ENCODE measurements around the gene CLK1.

Gene CLK1

DNA sequence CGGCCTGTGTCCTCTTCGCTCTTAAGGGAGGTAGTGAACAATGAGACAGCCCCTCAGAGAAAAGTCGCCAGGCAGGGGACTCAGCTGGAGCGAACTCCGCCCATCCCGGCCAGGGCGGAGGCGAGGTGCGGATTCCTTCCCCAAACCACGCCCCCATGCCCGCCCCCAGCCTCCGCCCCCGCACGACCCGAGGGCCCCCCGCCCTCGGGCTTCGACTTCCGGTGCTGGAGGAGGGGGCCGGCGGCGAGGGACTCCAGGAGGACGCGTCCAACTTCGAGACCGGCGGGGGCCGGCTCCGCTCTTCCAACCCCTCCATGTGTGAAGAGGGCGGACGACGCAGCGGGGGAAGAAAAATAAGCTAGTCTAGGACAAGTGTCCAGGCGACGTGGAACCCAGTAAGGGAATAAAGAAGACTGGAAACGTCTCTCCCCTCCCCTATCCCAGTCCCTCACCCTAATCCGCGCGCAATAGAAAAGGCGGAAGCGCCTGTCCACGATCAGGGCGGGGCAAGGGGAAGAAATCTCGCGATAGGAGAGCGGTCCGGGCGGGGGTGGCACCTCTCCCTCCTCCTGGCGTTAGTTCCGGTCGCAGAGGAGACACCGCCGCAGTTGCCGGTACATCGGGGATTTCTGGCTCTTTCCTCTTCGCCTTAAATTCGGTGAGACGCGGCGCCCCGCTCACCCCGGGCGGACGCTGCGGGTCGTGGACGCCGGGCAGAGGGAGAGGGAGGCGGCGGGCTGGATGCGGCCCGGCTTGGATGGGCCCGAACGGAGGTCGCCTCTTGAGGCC is 52.9 kb downstream of the CLK1 start, which contains the start of gene BZW1:
BZW1 (plus strand) TSS at position 578 of the 789 bp plus-strand sequence. CDS start 1,308 bp downstream, outside the sequence.
- DNase-seq (ENCODE audit: low read depth in 2 of 2), result peak; percentile 94

DNA sequence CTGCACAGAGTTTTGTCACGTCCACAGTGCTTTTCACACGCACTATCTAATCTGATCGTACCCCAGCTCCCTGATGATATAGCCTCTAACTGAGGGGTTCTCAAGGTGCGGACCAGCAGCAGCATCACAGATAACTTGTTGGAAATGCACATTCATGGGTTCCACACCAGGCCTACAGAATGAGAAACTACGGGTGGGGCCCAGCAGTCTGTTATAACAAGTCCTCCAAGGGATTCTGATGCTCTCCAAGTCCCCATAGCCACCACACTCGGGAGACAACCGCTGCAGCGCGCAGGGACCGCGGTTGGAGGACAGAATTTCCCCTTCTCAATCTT is 53.5 kb downstream of the CLK1 start:
- DNase-seq (ENCODE audit: low read depth in 2 of 2), result no peak

DNA sequence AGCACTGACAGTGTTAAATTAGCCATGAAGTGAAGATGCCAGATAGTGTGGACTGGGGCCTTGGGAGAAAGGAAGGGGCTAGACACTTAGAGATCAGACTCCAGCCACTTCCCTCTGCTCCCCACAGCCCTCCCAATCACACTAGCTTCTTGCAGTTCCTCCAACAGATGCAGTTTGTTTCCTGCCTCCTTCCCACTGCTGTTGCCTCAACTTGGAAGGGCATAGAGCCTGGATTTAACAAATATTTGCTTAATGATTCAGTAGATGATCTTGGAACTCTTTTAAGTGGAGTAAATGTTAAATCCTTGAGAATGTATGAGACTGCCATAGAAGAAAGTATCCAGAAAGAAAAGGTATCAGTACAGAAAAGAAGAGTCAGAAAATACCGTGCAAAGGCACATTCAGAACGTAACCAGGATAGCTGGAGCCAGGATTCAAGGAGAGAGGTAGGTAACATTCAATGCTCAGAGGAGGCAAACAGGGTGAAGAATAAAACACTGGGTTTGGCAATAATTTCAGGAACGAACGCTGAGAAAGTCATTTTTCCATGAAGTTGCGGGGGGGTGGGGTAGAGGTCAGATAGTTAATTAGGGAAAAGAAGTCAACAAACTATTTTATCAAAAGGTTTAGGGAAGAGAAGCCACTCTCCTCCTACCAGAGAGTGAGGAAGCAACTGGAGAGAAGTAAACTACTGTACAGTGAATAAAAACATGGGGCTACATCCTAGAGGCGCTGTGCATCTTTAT is 54.0 kb downstream of the CLK1 start:
- no peak for DNase-seq (ENCODE audit: low read depth in 2 of 2)

GRCh38 chr2:200809506-200810251 is 54.8 kb downstream of the CLK1 start:
- DNase-seq (ENCODE audit: low read depth in 2 of 2), result no peak
